Neural progenitor cell (in vitro differentiated cells): ENCODE data around the gene SCFD2. TPM values are rescaled to one million over a fixed set of nuclear protein-coding genes. Genes with fewer than 3 reads are reported as not detected.

Experiments
- DNase-seq: peaks from one replicate; pipeline ENCODE4 v3.0.0-alpha.2; 2016; ENCODE audit warnings: low spot score
- H2AFZ ChIP-seq: fragments of 200-600 bp; sonication (generic); replicated peaks from 2 replicates; pipeline ENCODE4 v1.6.1; 2016; ENCODE audit warnings: antibody characterized with exemption
- H3F3A ChIP-seq: fragments of 200-600 bp; sonication (generic); 2 replicates; pipeline ENCODE4 v1.6.1; 2016; ENCODE audit warnings: antibody characterized with exemption, low read depth
- H3K27ac ChIP-seq: fragments of 200-600 bp; sonication (generic); 2 replicates; pipeline ENCODE4 v1.5.1; 2016; ENCODE audit warnings: mild to moderate bottlenecking
- H3K27me3 ChIP-seq: fragments of 200-600 bp; sonication (generic); 2 replicates; pipeline ENCODE4 v1.6.1; 2016; ENCODE audit warnings: mild to moderate bottlenecking, moderate library complexity
- H3K36me3 ChIP-seq: fragments of 200-600 bp; sonication (generic); 2 replicates; pipeline ENCODE4 v1.5.1; 2016
- H3K4me1 ChIP-seq: fragments of 200-600 bp; sonication (generic); 2 replicates; pipeline ENCODE4 v1.6.1; 2016; ENCODE audit warnings: mixed run types
- H3K4me2 ChIP-seq: fragments of 200-600 bp; sonication (generic); 2 replicates; pipeline ENCODE4 v1.6.1; 2016
- H3K4me3 ChIP-seq: fragments of 200-600 bp; sonication (generic); 2 replicates; pipeline ENCODE4 v1.5.1; 2016
- H3K79me2 ChIP-seq: fragments of 200-600 bp; sonication (generic); 2 replicates; pipeline ENCODE4 v1.6.1; 2016; ENCODE audit warnings: low read depth
- H3K9ac ChIP-seq: fragments of 200-600 bp; sonication (generic); 2 replicates; pipeline ENCODE4 v1.6.1; 2016
- H3K9me3 ChIP-seq: fragments of 200-600 bp; sonication (generic); 2 replicates; pipeline ENCODE4 v1.5.1; 2016; ENCODE audit warnings: low read depth
- H4K20me1 ChIP-seq: fragments of 200-600 bp; sonication (generic); 2 replicates; pipeline ENCODE4 v1.6.1; 2016; ENCODE audit warnings: low read depth
- H3K27ac Mint-ChIP-seq: 3 replicates; pipeline ENCODE4 v1.8.0; 2021; ENCODE audit warnings: mixed read lengths
- H3K27me3 Mint-ChIP-seq: 2 replicates; pipeline ENCODE4 v1.8.0; 2022; ENCODE audit warnings: low read depth, mild to moderate bottlenecking, inconsistent platforms, moderate library complexity, mixed read lengths; ENCODE audit not compliant: insufficient read depth
- H3K36me3 Mint-ChIP-seq: 3 replicates; pipeline ENCODE4 v1.8.0; 2021; ENCODE audit warnings: mixed read lengths
- H3K4me1 Mint-ChIP-seq: 3 replicates; pipeline ENCODE4 v1.8.0; 2021; ENCODE audit warnings: mixed read lengths
- H3K4me3 Mint-ChIP-seq: 3 replicates; pipeline ENCODE4 v1.8.0; 2021; ENCODE audit warnings: mild to moderate bottlenecking, moderate library complexity, mixed read lengths
- H3K9me3 Mint-ChIP-seq: 3 replicates; pipeline ENCODE4 v1.8.0; 2020; ENCODE audit warnings: mixed read lengths
- CTCF ChIP-seq: fragments of 200-600 bp; sonication (generic); IDR thresholded peaks from 2 replicates; pipeline ENCODE4 v1.5.1; 2017; ENCODE audit warnings: antibody characterized with exemption, mild to moderate bottlenecking
- EZH2 ChIP-seq: fragments of 200-600 bp; sonication (generic); IDR thresholded peaks from 2 replicates; pipeline ENCODE4 v1.6.1; 2017; ENCODE audit warnings: antibody characterized with exemption, mild to moderate bottlenecking, moderate library complexity
- EZH2phosphoT487 ChIP-seq: fragments of 200-600 bp; sonication (generic); IDR thresholded peaks from 2 replicates; pipeline ENCODE4 v1.6.1; 2017; ENCODE audit warnings: antibody characterized with exemption
- total RNA-seq: library from RNA; depleted of rRNA; stranded (reverse); fragments of >200 nt; gene quantifications from 2 replicates; pipeline ENCODE4 v1.2.3, GENCODE V29; 2015; ENCODE audit warnings: low replicate concordance

SCFD2 gene
- total RNA-seq, 1 donor from 2014 or later, result 4.8 TPM

GRCh38 chr4:52889778-52890520 is 475.9 kb downstream of the SCFD2 start:
- no peaks in the 10 kb centered on the region for H3K27me3 Mint-ChIP-seq
- no peak overlapping the region for H3K4me3 Mint-ChIP-seq
- Histone ChIP-seq H3K9ac (no peak overlapping the region), H3K9me3 (no peaks in the 10 kb centered on the region), H3F3A (peaks cover 8% of the 10 kb centered on the region), H3K4me2 (no peak overlapping the region), H3K79me2 (no peaks in the 10 kb centered on the region), H4K20me1 (no peaks in the 10 kb centered on the region), H3K4me1 (peaks cover 14% of the 10 kb centered on the region), H3K36me3 (no peaks in the 10 kb centered on the region), H3K27me3 (no peaks in the 10 kb centered on the region), H3K27ac (no peak overlapping the region), H3K4me3 (no peak overlapping the region), H2AFZ (no peak overlapping the region)
- no peaks in the 10 kb centered on the region for H3K36me3 Mint-ChIP-seq
- peaks cover 34% of the 10 kb centered on the region for H3K4me1 Mint-ChIP-seq
- no peaks in the 10 kb centered on the region for H3K9me3 Mint-ChIP-seq
- H3K27ac Mint-ChIP-seq, result no peak overlapping the region
- TF ChIP-seq EZH2, result no peak
- TF ChIP-seq EZH2phosphoT487, result no peak
- no peak for TF ChIP-seq CTCF
- no peak for DNase-seq

- Mint-ChIP-seq H3K27ac (no peak overlapping the region), H3K4me1 (peaks cover 38% of the 10 kb centered on the region), H3K9me3 (no peaks in the 10 kb centered on the region), H3K27me3 (no peaks in the 10 kb centered on the region), H3K4me3 (no peak overlapping the region), H3K36me3 (no peaks in the 10 kb centered on the region)
- Histone ChIP-seq H4K20me1 (no peaks in the 10 kb centered on the region), H3K27me3 (no peaks in the 10 kb centered on the region), H3F3A (peaks cover 8% of the 10 kb centered on the region), H3K4me1 (peaks cover 14% of the 10 kb centered on the region), H2AFZ (no peak overlapping the region), H3K9ac (no peak overlapping the region), H3K36me3 (no peaks in the 10 kb centered on the region), H3K79me2 (no peaks in the 10 kb centered on the region), H3K9me3 (no peaks in the 10 kb centered on the region), H3K4me3 (no peak overlapping the region), H3K27ac (no peak overlapping the region), H3K4me2 (no peak overlapping the region)
- TF ChIP-seq CTCF (no peak), EZH2phosphoT487 (no peak), EZH2 (no peak)
- DNase-seq, result no peak
Measured at GRCh38 chr4:52889354-52889753, 476.5 kb downstream of the SCFD2 start.

- DNase-seq, result no peak
- Histone ChIP-seq H3K4me1 (peaks cover 11% of the 10 kb centered on the region), H3F3A (peaks cover 6% of the 10 kb centered on the region), H3K9me3 (no peaks in the 10 kb centered on the region), H2AFZ (no peak overlapping the region), H3K27ac (no peak overlapping the region), H4K20me1 (no peaks in the 10 kb centered on the region), H3K9ac (no peak overlapping the region), H3K4me2 (no peak overlapping the region), H3K36me3 (no peaks in the 10 kb centered on the region), H3K27me3 (peaks cover 3% of the 10 kb centered on the region), H3K79me2 (no peaks in the 10 kb centered on the region), H3K4me3 (no peak overlapping the region)
- Mint-ChIP-seq H3K27me3 (peaks cover 3% of the 10 kb centered on the region), H3K36me3 (peaks cover 2% of the 10 kb centered on the region), H3K4me3 (no peak overlapping the region), H3K4me1 (peaks cover 46% of the 10 kb centered on the region), H3K9me3 (peaks cover 2% of the 10 kb centered on the region), H3K27ac (no peak overlapping the region)
- TF ChIP-seq EZH2, result no peak
- no peak for TF ChIP-seq CTCF
- no peak for TF ChIP-seq EZH2phosphoT487
Measured at GRCh38 chr4:52884994-52885393, 480.9 kb downstream of the SCFD2 start.
